GM10847 (cell line): ENCODE results near the gene CYS1.

Source experiments
- POLR2A ChIP-seq: IDR thresholded peaks from 2 replicates; pipeline ENCODE4 v1.6.1; 2011; ENCODE audit not compliant: insufficient read length; ENCODE audit errors: extremely low read depth

Gene CYS1

GRCh38 chr2:10061221-10061925 is 18.8 kb downstream of the CYS1 start:
- no peak for TF ChIP-seq POLR2A

GRCh38 chr2:10059552-10060335 is 20.5 kb downstream of the CYS1 start:
- TF ChIP-seq POLR2A = no peak

GRCh38 chr2:10059016-10059351 is 21.2 kb downstream of the CYS1 start:
- no peak for TF ChIP-seq POLR2A

GRCh38 chr2:10058251-10059015 is 21.8 kb downstream of the CYS1 start:
- TF ChIP-seq POLR2A = no peak

- no peak for TF ChIP-seq POLR2A
Measured at GRCh38 chr2:10057231-10058107, 22.7 kb downstream of the CYS1 start.

GRCh38 chr2:10056439-10056838 is 23.8 kb downstream of the CYS1 start:
- no peak for TF ChIP-seq POLR2A

- no peak for TF ChIP-seq POLR2A
Measured at GRCh38 chr2:10054976-10055375, 25.2 kb downstream of the CYS1 start.

- no peak for TF ChIP-seq POLR2A
Measured at GRCh38 chr2:10054424-10054823, 25.8 kb downstream of the CYS1 start.

- TF ChIP-seq POLR2A = no peak
Measured at GRCh38 chr2:10053351-10053750, 26.9 kb downstream of the CYS1 start.

GRCh38 chr2:10052216-10052615 is 28.0 kb downstream of the CYS1 start:
- no peak for TF ChIP-seq POLR2A

- TF ChIP-seq POLR2A = no peak
Measured at GRCh38 chr2:10048501-10049171, 31.6 kb downstream of the CYS1 start.

- no peak for TF ChIP-seq POLR2A
Measured at GRCh38 chr2:10047616-10048500, 32.4 kb downstream of the CYS1 start.

GRCh38 chr2:10046931-10047330 is 33.3 kb downstream of the CYS1 start:
- no peak for TF ChIP-seq POLR2A
